GM21825 (cell line): ENCODE results near the gene PDZD8.
A peak's percentile ranks its signal among the peaks of the same experiment; 100 is the strongest.

Source experiments
- ATAC-seq: cut with Tn5 transposase; IDR thresholded peaks from one replicate; pipeline ENCODE4 v1.9.1; 2021; ENCODE audit warnings: mild to moderate bottlenecking, moderate library complexity; ENCODE audit not compliant: unreplicated experiment

PDZD8 gene

GRCh38 chr10:117352724-117353123, 22.5 kb downstream of the PDZD8 start:
- no peak for ATAC-seq

GRCh38 chr10:117351996-117352395, 23.2 kb downstream of the PDZD8 start:
- no peak for ATAC-seq

- ATAC-seq = no peak
These were observed 23.7 kb downstream of the PDZD8 start for GRCh38 chr10:117351558-117351957.

GRCh38 chr10:117350909-117351308, 24.3 kb downstream of the PDZD8 start:
- ATAC-seq = peak; percentile 65

GRCh38 chr10:117348236-117348635, 27.0 kb downstream of the PDZD8 start:
- no peak for ATAC-seq

GRCh38 chr10:117346574-117346973, 28.7 kb downstream of the PDZD8 start:
- ATAC-seq = no peak

- no peak for ATAC-seq
These were observed 30.1 kb downstream of the PDZD8 start for GRCh38 chr10:117345143-117345542.

GRCh38 chr10:117342641-117343040, 32.6 kb downstream of the PDZD8 start:
- ATAC-seq = no peak

GRCh38 chr10:117341061-117341460, 34.2 kb downstream of the PDZD8 start:
- ATAC-seq = no peak

GRCh38 chr10:117339979-117340378, 35.3 kb downstream of the PDZD8 start:
- ATAC-seq = no peak

- no peak for ATAC-seq
These were observed 35.7 kb downstream of the PDZD8 start for GRCh38 chr10:117339578-117339977.

GRCh38 chr10:117334926-117335325, 40.3 kb downstream of the PDZD8 start:
- ATAC-seq = no peak

- no peak for ATAC-seq
These were observed 41.2 kb downstream of the PDZD8 start for GRCh38 chr10:117334066-117334465.

- ATAC-seq = no peak
These were observed 48.0 kb downstream of the PDZD8 start for GRCh38 chr10:117327262-117327661.

- ATAC-seq = no peak
These were observed 50.9 kb downstream of the PDZD8 start for GRCh38 chr10:117324367-117324766.

- ATAC-seq = no peak
These were observed 53.0 kb downstream of the PDZD8 start for GRCh38 chr10:117322260-117322659.

GRCh38 chr10:117320050-117320665, 55.1 kb downstream of the PDZD8 start:
- ATAC-seq = no peak

GRCh38 chr10:117318909-117319308, 56.3 kb downstream of the PDZD8 start:
- no peak for ATAC-seq

GRCh38 chr10:117316701-117317100, 58.5 kb downstream of the PDZD8 start:
- no peak for ATAC-seq

- ATAC-seq = no peak
These were observed 61.6 kb downstream of the PDZD8 start for GRCh38 chr10:117313641-117314040.

- no peak for ATAC-seq
These were observed 62.8 kb downstream of the PDZD8 start for GRCh38 chr10:117312430-117312829.

- no peak for ATAC-seq
These were observed 64.0 kb downstream of the PDZD8 start for GRCh38 chr10:117311261-117311660.

GRCh38 chr10:117306674-117307073, 68.6 kb downstream of the PDZD8 start:
- no peak for ATAC-seq
